Stimulated activated CD8-positive, alpha-beta memory T cell treated with anti-CD3 and anti-CD28 coated beads, Interleukin-4, amount 100 ng/mL, for 1 hour (primary cell): ENCODE data around the gene ACTR6.
"Not testable (repeated sequence)": the region's sequence is repeated elsewhere in the genome, so short reads cannot be mapped to it uniquely, and the experiment has no call there.

Experiments used
- DNase-seq, 2 donors: peaks; one replicate each; pipeline ENCODE4 v3.0.0-alpha.2; 2020; ENCODE audit warnings: low read depth in 2 of 2, low spot score in 1 of 2

ACTR6 gene

DNA sequence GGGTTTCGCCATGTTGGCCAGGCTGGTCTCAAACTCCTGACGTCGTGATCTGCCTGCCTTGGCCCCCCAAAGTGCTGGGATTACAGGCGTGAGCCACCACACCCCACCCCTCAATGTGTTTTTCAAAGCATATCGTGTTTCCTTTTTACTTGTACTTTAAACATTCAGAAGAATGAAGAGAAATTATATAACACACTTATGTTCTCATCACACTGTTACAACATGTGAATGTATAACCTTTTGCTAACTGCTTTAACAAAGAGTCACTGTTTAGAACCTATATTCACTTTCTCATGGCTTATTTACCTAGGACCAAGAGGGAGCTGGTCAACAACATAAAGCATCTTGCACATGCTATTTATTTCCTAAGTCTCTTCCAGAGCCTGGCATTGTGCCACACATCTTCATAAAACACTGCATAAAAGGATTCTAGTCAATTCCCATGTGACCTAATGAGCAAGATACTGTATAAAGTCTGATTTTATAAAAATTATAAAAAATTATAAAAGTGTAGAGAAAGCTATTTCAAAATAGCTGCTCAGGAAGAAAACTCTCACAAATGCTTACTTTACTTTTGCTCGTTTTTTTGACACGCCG lies 16.0 kb upstream of the ACTR6 start:
- no peak for DNase-seq

DNA sequence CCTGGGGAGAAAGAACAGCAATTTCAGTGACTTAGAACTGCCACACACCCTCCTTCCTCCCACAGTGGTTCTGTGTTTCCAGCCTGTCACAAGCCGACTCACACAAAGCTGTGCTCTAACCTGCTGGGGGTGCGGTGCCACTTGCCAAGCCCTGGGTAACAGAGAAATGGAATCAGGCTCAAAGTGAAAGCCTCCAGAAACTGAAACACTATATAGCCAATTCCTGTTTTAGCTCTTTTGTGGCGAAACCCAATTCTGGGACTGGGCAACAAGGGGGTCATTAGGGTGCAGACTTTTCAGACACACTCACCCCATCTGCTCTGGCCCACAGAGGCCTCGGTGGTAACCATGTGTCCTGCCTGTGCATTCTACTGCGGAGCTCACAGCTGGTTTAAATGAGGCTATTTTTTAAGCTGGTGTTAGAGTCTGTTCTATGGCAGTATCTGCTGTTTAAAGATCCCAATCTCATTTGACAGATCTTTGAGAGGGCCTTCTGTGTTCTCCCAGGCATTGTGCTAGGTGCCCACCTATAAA lies 15.2 kb upstream of the ACTR6 start:
- no peak for DNase-seq

- DNase-seq = no peak
Observed at GRCh38 chr12:100186071-100186470, 14.5 kb upstream of the ACTR6 start.

DNA sequence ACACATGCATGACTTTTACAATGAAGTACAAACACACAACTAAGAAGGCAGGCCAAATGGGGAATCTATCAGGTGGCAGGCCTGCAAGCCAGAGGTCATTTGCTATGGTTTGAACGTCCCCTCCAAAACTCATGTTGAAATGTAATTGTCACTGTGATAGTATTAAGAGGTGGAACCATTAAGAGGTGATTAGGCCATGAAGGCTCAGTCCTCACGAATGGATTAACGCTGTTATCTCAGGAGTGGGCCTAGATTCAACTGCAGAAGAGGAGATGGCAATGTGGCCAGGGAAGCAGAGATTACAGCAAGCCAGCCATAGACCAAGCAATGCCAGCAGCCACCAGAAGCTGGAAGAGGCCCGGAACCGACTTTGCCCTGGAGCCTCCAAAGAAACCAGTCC lies 13.5 kb upstream of the ACTR6 start:
- no peak for DNase-seq

- DNase-seq = no peak
Observed at GRCh38 chr12:100187857-100188519, 12.6 kb upstream of the ACTR6 start.

DNA sequence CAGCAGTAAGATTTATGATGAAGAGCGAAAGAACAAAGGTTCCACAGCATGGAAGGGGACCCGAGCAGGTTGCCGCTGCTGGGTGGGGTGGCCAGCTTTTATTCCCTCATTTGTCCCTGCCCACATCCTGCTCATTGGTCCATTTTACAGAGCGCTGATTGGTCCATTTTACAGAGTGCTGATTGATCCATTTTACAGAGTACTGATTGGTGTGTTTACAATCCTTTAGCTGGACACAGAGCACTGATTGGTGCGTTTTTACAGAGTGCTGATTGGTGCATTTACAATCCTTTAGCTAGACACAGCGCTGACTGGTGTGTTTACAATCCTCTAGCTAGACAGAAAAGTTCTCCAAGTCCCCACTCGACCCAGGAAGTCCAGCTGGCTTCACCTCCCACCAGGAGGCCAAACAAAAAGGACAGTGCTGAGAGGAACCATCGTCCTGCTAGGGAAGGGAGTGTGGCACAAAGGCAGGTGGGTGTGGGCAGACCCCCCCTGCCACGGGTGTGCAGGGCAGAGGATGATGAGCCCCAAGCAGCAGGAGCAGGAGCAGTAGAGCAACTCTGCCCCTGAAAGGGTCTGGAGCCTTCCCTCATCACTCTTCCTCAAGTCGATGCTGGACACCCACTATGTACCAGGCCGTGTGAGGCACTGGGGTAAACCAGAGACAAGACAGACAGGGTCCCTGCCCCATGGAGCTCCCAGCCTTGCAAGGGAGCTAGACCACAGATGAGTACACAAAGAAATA lies 11.6 kb upstream of the ACTR6 start:
- DNase-seq = not testable (repeated sequence)

GRCh38 chr12:100189636-100190394 lies 10.8 kb upstream of the ACTR6 start:
- DNase-seq = no peak

DNA sequence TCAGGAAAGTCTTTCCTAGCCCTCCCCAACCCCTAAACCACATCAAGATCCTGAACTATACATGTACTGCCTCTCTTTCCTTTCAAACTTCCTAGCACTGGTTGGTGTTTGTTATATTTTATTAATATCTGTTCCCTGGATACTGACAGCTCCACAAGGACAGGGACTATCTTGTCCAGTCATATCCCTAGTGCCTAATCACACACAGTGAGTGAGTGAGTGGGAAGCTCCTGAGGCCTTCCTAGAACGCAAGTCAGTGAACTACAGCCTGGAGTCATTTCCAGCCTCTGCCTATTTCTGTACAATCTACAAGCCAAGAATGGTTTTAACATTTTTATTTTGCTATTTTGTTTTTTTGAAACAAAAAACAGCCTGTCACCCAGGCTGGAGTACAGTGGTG lies 7.5 kb upstream of the ACTR6 start:
- DNase-seq = no peak

DNA sequence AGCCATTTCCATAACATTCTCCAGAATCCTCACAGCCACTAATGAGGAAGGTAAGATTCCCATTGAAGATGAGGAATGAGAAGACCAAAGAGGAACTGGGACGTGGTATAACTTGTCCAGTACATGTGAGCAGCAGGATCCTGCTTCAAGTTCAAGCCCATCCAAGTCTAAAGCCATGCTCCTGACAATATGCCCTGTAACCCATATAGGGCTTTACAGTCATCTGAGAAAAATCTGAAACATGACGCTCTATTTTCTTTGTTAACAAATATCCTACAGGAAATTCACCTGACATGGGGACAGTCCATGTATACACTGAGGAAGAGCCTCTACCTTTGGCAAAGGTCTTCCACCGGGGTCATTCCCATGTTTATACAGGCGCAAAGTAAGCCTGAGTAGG lies 3.1 kb upstream of the ACTR6 start:
- DNase-seq = no peak

DNA sequence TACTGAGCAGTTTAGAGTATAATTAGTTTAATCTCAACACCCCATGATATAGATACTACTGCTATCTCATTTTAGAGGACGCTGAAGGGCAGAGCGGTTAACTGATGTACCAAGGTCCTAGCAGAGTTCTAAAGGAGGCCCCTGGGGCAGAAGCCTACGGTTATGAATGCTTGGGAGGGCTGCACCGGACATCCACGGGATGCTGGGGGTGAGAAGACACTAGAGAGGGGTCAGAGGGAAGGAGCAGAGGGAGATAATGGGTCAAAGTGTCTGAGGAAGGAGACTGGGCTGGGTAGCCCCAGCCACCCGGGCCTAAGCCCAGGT lies 1.6 kb upstream of the ACTR6 start:
- DNase-seq = no peak

- DNase-seq = peak; percentile 41 to 59
Observed at GRCh38 chr12:100199347-100200149, 1.1 kb upstream of the ACTR6 start.

GRCh38 chr12:100201604-100202423 lies 1.2 kb downstream of the ACTR6 start:
- no peak for DNase-seq

DNA sequence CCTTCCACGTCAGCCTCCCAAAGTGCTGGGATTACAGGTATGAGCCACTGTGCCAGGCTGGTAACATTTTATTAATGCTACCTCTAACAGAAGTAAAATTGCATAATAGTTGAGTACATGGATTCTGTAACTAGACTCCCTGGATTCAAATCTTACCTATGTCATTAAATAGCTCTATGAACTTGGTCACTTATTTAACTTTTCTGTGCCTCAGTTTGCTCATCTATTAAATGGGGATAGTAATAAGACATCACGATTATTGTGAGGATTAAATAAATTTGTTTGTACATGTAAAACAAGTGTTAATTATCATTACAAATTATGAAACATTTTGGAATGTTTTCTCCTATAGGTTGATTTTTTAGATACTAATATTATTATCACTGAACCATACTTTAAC lies 6.7 kb downstream of the ACTR6 start:
- no peak for DNase-seq

GRCh38 chr12:100208834-100209233 lies 8.2 kb downstream of the ACTR6 start:
- DNase-seq = no peak

- no peak for DNase-seq
Observed at GRCh38 chr12:100211698-100212097, 11.1 kb downstream of the ACTR6 start.

GRCh38 chr12:100213016-100213891 lies 12.6 kb downstream of the ACTR6 start:
- DNase-seq = no peak

- no peak for DNase-seq
Observed at GRCh38 chr12:100214518-100214917, 13.9 kb downstream of the ACTR6 start.

- DNase-seq = no peak
Observed at GRCh38 chr12:100215209-100215608, 14.6 kb downstream of the ACTR6 start.

DNA sequence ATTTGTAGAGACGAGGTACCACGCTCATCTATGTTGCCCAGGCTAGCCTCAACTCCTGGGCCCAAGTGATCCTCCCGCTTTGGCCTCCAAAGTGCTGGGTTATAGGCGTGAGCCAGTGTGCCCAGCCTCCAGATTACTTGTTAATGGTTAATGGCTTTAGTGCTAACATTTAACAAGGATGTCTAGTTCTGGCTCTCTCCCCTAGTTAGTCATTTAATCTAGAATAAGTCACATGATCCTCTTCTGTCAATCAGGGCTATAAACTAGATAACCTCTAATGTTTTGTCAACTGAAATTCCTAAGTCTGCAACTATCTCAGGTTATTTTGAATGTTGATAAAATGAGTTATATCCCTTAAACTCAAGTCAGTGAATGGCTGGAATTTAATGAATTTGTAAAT lies 15.7 kb downstream of the ACTR6 start:
- DNase-seq = no peak
